Measurements from ENCODE around the gene MLLT10. TPM values are rescaled to one million over a fixed set of nuclear protein-coding genes. Genes with fewer than 3 reads are reported as not detected.

MLLT10 gene
- total and polyA plus RNA-seq, 9 of the 15 experiments (the other 6 are each of a cell fraction or from before 2014, with no cell fraction given): 18.8 to 81.4 (median 64.2) TPM

DNA sequence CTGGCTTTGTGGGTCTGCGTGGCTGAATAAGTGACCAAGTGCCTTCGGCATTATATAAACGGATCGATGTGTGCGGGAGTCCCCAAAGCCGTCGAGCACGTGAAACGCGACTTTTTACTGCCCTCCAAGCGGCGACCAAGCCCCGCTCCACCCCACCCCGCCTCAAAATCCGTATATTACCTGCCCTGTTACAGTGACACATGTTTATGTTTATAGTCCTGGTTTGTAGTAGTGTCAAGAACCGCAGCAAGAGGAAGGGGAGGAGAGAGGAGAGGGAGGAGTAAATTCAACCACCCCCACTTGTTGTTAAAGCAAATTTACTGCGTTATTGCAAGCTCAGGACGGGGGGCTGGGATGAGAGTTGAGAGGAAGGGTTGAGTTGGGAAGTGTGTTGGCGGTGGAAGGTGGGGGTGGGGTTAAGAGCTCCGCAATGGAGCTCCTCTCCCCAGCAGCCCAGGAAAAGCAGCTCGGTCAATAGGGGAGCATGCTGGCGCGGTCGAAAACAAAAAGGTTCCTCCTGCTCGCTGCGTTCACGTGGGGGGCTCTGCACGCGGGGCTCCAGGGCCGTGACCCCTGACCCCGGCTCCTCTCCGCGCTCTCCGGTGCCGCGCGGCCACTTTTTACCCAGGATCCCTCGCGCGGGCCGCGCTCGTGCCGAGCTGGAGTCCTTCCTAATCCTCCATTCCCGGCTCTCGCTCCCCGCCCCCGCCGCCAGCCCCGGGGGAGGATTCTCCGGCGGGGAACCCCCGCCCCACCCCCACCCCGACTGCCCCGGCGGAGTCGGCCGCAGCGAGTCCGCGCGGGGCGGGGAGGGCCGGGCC, 8.5 kb upstream of the MLLT10 start, which contains the start of gene SKIDA1 (continued):
- TF ChIP-seq YY1 (IDR thresholded peaks at IDR 0.05; ENCODE audit: borderline replicate concordance in 1 of 3, control insufficient read depth in 1 of 3, extremely low read depth in 1 of 3, insufficient read depth in 3 of 3, insufficient read length in 1 of 3, insufficient replicate concordance in 2 of 3, low read depth in 1 of 3, low read length in 2 of 3) (peak in 2 of 3 experiments; percentile 66 to 82), SRF (CRISPR knock-in tag; IDR thresholded peaks at IDR 0.05) (peak; percentile 20 to 57; a peak in 1 of 4 replicates), ZNF165 (CRISPR knock-in tag; IDR thresholded peaks at IDR 0.05; ENCODE audit: borderline replicate concordance) (no peak), LEF1 (IDR thresholded peaks at IDR 0.05) (peak; percentile 96), RBM39 (optimal IDR thresholded peaks at IDR 0.05; ENCODE audit: low read depth, low read length) (no peak), CUX1 (CRISPR knock-in tag; IDR thresholded peaks at IDR 0.05) (0 out of 2 replicates have a peak, but pooled peaks have one; percentile 5), PHF20 (IDR thresholded peaks at IDR 0.05; ENCODE audit: partially characterized antibody) (no peak), RB1 (IDR thresholded peaks at IDR 0.05; ENCODE audit: low read depth) (peak; percentile 12), ZNF140 (CRISPR knock-in tag; IDR thresholded peaks at IDR 0.05) (no peak), HEY1 (CRISPR knock-in tag; IDR thresholded peaks at IDR 0.05; ENCODE audit: borderline replicate concordance) (no peak), KLF13 (tag; IDR thresholded peaks at IDR 0.05; ENCODE audit: borderline replicate concordance, low read depth) (no peak), HNRNPUL1 (IDR thresholded peaks at IDR 0.05; ENCODE audit: low read length) (no peak), ZNF449 (CRISPR knock-in tag; IDR thresholded peaks at IDR 0.05) (no peak), HDAC6 (IDR thresholded peaks at IDR 0.05; ENCODE audit: low read depth, low read length) (no peak), NFATC3 (IDR thresholded peaks at IDR 0.05) (no peak)
- TF ChIP-seq, protein P1, sequence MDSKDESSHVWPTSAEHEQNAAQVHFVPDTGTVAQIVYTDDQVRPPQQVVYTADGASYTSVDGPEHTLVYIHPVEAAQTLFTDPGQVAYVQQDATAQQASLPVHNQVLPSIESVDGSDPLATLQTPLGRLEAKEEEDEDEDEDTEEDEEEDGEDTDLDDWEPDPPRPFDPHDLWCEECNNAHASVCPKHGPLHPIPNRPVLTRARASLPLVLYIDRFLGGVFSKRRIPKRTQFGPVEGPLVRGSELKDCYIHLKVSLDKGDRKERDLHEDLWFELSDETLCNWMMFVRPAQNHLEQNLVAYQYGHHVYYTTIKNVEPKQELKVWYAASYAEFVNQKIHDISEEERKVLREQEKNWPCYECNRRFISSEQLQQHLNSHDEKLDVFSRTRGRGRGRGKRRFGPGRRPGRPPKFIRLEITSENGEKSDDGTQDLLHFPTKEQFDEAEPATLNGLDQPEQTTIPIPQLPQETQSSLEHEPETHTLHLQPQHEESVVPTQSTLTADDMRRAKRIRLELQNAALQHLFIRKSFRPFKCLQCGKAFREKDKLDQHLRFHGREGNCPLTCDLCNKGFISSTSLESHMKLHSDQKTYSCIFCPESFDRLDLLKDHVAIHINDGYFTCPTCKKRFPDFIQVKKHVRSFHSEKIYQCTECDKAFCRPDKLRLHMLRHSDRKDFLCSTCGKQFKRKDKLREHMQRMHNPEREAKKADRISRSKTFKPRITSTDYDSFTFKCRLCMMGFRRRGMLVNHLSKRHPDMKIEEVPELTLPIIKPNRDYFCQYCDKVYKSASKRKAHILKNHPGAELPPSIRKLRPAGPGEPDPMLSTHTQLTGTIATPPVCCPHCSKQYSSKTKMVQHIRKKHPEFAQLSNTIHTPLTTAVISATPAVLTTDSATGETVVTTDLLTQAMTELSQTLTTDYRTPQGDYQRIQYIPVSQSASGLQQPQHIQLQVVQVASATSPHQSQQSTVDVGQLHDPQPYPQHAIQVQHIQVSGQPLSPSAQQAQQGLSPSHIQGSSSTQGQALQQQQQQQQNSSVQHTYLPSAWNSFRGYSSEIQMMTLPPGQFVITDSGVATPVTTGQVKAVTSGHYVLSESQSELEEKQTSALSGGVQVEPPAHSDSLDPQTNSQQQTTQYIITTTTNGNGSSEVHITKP (IDR thresholded peaks at IDR 0.05; ENCODE audit: partially characterized antibody): peak; percentile 45
